DND-41 (cell line): ENCODE results near the gene PRKCA.

Experiments
- ATAC-seq: fragments of 200-7000 bp; cut with Tn5 transposase; 3 replicates; pipeline ENCODE4 v1.9.1; 2021; ENCODE audit warnings: low read depth; ENCODE audit not compliant: insufficient read depth
- DNase-seq: peaks from one replicate; pipeline ENCODE4 v3.0.0-alpha.2; 2020
- H2AFZ ChIP-seq: 2 replicates; pipeline ENCODE4 v1.6.0; 2012; ENCODE audit warnings: low read depth, low read length
- H3K27ac ChIP-seq: 2 replicates; pipeline ENCODE4 v1.5.1; 2012; ENCODE audit warnings: low read length, inconsistent platforms
- H3K27me3 ChIP-seq: fragments of 200-600 bp; sonication (generic); 2 replicates; pipeline ENCODE4 v1.6.0; 2012; ENCODE audit warnings: low read length, mild to moderate bottlenecking, inconsistent platforms; ENCODE audit not compliant: insufficient read depth, poor library complexity
- H3K36me3 ChIP-seq: 2 replicates; pipeline ENCODE4 v1.5.1; 2012; ENCODE audit warnings: low read length, inconsistent platforms; ENCODE audit not compliant: insufficient read depth
- H3K4me1 ChIP-seq: 2 replicates; pipeline ENCODE4 v1.5.1; 2012; ENCODE audit warnings: mild to moderate bottlenecking, low read length; ENCODE audit not compliant: insufficient read depth
- H3K4me2 ChIP-seq: 2 replicates; pipeline ENCODE4 v1.6.0; 2012; ENCODE audit warnings: mild to moderate bottlenecking, moderate library complexity, low read length, inconsistent platforms; ENCODE audit not compliant: insufficient read depth
- H3K4me3 ChIP-seq, 2 experiments: fragments of 200-600 bp in 1 of 2; shearing (Covaris generic) in 1 of 2; 2 replicates each; pipeline ENCODE4 v1.5.1; 2012 to 2016; ENCODE audit warnings: inconsistent platforms in 2 of 2, low read length in 2 of 2, mild to moderate bottlenecking in 2 of 2, low read depth in 1 of 2, moderate library complexity in 1 of 2
- H3K79me2 ChIP-seq: 2 replicates; pipeline ENCODE4 v1.6.0; 2012; ENCODE audit warnings: low read length, inconsistent platforms; ENCODE audit not compliant: insufficient read depth
- H3K9ac ChIP-seq: 2 replicates; pipeline ENCODE4 v1.6.0; 2012; ENCODE audit warnings: low read depth, mild to moderate bottlenecking, inconsistent platforms, low read length, moderate library complexity
- H3K9me3 ChIP-seq: 2 replicates; pipeline ENCODE4 v1.5.1; 2012; ENCODE audit warnings: low read length, moderate library complexity, mild to moderate bottlenecking, inconsistent platforms; ENCODE audit not compliant: insufficient read depth, severe bottlenecking
- H4K20me1 ChIP-seq: 2 replicates; pipeline ENCODE4 v1.6.0; 2012; ENCODE audit warnings: low read length; ENCODE audit not compliant: insufficient read depth
- CTCF ChIP-seq: IDR thresholded peaks from 2 replicates; pipeline ENCODE4 v1.5.1; 2012; ENCODE audit warnings: borderline replicate concordance, low read length, moderate library complexity, mild to moderate bottlenecking; ENCODE audit not compliant: poor library complexity, severe bottlenecking; ENCODE audit errors: extremely low read depth
- EZH2 ChIP-seq: IDR thresholded peaks from 3 replicates; pipeline ENCODE4 v1.6.1; 2012; ENCODE audit warnings: borderline replicate concordance, low read depth, mild to moderate bottlenecking, moderate library complexity, low read length, inconsistent platforms; ENCODE audit not compliant: severe bottlenecking

PRKCA gene

GRCh38 chr17:66493283-66494019, 191.0 kb downstream of the PRKCA start:
- H3K4me1 ChIP-seq, result peaks cover 17% of the 10 kb centered on the region
- H3K27ac ChIP-seq, result no peak overlapping the region; the same call in 1 of the 2 replicates
- no peak for DNase-seq
- peaks cover 5% of the 10 kb centered on the region; the same call in 1 of the 2 replicates for H3K79me2 ChIP-seq
- H3K36me3 ChIP-seq, result no peaks in the 10 kb centered on the region; the same call in 1 of the 2 replicates
- ATAC-seq, result no peak; the same call in 2 of the 3 replicates
- H2AFZ ChIP-seq, result no peak overlapping the region
- no peaks in the 10 kb centered on the region for H3K9me3 ChIP-seq
- no peak overlapping the region for H3K4me3 ChIP-seq
- no peaks in the 10 kb centered on the region for H3K27me3 ChIP-seq
- TF ChIP-seq EZH2 (no peak), CTCF (no peak)
- H3K9ac ChIP-seq, result no peak overlapping the region
- H4K20me1 ChIP-seq, result no peaks in the 10 kb centered on the region
- no peak overlapping the region for H3K4me2 ChIP-seq

GRCh38 chr17:66494023-66494803, 191.8 kb downstream of the PRKCA start:
- Histone ChIP-seq H3K4me3 (no peak overlapping the region), H3K9me3 (no peaks in the 10 kb centered on the region), H4K20me1 (no peaks in the 10 kb centered on the region), H3K27ac (0 out of 2 replicates have a peak overlapping the region, but pooled peaks have one; percentile 3), H3K79me2 (peaks cover 5% of the 10 kb centered on the region; the same call in 1 of the 2 replicates), H2AFZ (no peak overlapping the region), H3K27me3 (no peaks in the 10 kb centered on the region), H3K36me3 (no peaks in the 10 kb centered on the region; the same call in 1 of the 2 replicates), H3K4me1 (peaks cover 17% of the 10 kb centered on the region), H3K4me2 (no peak overlapping the region), H3K9ac (no peak overlapping the region)
- TF ChIP-seq EZH2 (no peak), CTCF (no peak)
- ATAC-seq (peak; percentile 92), DNase-seq (peak; percentile 38)

- Histone ChIP-seq H2AFZ (no peak overlapping the region), H3K4me2 (no peak overlapping the region), H3K4me1 (peaks cover 17% of the 10 kb centered on the region), H3K79me2 (peaks cover 9% of the 10 kb centered on the region), H3K27ac (no peak overlapping the region), H4K20me1 (no peaks in the 10 kb centered on the region), H3K9ac (no peak overlapping the region), H3K27me3 (no peaks in the 10 kb centered on the region), H3K9me3 (no peaks in the 10 kb centered on the region), H3K4me3 (no peak overlapping the region), H3K36me3 (no peaks in the 10 kb centered on the region; the same call in 1 of the 2 replicates)
- no peak for ATAC-seq
- TF ChIP-seq CTCF, result no peak
- no peak for TF ChIP-seq EZH2
- no peak for DNase-seq
Measured at GRCh38 chr17:66495035-66495434, 192.6 kb downstream of the PRKCA start.
